HG02763 (cell line): ENCODE results near the gene FNBP1L.

Source experiments
- ATAC-seq: cut with Tn5 transposase; IDR thresholded peaks from one replicate; pipeline ENCODE4 v1.9.1; 2021; ENCODE audit warnings: mild to moderate bottlenecking, moderate library complexity; ENCODE audit not compliant: unreplicated experiment

FNBP1L gene

GRCh38 chr1:93567255-93567918 lies 119.5 kb downstream of the FNBP1L start:
- ATAC-seq, result no peak

GRCh38 chr1:93569489-93569888 lies 121.6 kb downstream of the FNBP1L start:
- no peak for ATAC-seq

GRCh38 chr1:93571623-93572310 lies 123.8 kb downstream of the FNBP1L start:
- ATAC-seq, result no peak

GRCh38 chr1:93573940-93574469 lies 126.1 kb downstream of the FNBP1L start:
- ATAC-seq, result no peak

GRCh38 chr1:93574511-93574910 lies 126.6 kb downstream of the FNBP1L start:
- ATAC-seq, result no peak

DNA sequence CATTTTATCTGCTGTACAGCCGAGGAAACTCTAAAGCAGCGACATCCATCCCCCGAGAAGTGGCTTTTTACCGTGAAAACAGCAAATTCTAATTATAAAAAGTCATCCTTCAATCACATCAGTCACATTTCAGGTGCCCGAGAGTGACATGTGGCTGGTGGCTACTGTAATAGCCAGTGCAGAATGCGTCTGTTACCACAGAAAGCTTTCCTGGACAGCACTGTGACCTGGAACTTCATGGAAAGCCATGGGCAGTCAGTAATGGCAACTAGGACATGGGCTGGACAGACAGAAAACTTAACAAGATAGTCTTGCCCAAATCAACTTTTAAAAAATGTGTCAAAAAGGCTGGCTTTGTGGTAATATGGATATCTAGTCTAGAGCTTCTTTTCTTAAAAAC lies 127.1 kb downstream of the FNBP1L start:
- no peak for ATAC-seq

- no peak for ATAC-seq
Measured at GRCh38 chr1:93575621-93576284, 127.8 kb downstream of the FNBP1L start.

GRCh38 chr1:93576346-93576745 lies 128.4 kb downstream of the FNBP1L start:
- ATAC-seq, result no peak

- no peak for ATAC-seq
Measured at GRCh38 chr1:93576746-93577145, 128.8 kb downstream of the FNBP1L start.

DNA sequence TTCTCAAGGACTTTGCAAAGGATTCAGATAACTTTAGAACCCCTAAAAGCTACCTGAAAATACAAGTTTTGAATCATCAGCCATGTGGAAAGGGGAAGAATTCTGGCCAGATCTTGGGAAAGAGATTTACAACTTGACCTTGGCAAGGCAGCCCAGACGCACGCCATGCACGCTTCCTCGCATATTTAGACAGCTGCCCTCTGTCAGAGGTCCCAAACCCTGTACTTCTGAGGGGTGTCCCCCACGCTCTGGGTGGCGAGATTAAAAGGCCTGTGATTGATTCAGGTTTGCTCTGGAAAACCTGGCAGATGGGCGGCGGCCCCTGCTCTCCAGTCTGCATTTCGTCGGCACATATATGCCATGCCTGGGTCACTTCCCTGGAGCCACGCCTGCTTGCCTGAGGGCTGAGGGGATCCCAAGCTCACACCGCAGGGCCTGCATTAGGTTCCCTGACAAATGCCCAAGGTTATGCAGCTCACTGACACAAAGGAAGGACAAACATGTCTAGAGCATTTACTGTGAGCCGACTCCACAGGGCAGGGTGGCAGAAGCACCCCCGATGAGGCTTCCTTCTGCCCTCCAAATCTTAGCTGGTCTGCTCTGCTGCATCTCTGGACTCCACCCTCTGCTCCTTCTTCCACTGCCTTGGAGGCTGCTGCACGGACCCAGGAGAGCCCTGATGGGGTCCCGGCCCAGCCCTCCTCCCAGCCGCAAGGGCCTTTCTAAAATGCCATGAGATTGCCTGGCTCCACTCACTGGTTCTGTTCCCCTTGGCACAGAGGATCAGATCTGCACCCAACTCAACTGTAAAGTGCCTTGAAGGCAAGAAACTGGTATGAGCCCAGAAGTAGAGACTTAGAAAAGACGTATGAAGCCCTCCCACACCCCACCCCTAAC lies 129.9 kb downstream of the FNBP1L start:
- ATAC-seq, result no peak

GRCh38 chr1:93578433-93578830 lies 130.5 kb downstream of the FNBP1L start:
- ATAC-seq, result no peak

DNA sequence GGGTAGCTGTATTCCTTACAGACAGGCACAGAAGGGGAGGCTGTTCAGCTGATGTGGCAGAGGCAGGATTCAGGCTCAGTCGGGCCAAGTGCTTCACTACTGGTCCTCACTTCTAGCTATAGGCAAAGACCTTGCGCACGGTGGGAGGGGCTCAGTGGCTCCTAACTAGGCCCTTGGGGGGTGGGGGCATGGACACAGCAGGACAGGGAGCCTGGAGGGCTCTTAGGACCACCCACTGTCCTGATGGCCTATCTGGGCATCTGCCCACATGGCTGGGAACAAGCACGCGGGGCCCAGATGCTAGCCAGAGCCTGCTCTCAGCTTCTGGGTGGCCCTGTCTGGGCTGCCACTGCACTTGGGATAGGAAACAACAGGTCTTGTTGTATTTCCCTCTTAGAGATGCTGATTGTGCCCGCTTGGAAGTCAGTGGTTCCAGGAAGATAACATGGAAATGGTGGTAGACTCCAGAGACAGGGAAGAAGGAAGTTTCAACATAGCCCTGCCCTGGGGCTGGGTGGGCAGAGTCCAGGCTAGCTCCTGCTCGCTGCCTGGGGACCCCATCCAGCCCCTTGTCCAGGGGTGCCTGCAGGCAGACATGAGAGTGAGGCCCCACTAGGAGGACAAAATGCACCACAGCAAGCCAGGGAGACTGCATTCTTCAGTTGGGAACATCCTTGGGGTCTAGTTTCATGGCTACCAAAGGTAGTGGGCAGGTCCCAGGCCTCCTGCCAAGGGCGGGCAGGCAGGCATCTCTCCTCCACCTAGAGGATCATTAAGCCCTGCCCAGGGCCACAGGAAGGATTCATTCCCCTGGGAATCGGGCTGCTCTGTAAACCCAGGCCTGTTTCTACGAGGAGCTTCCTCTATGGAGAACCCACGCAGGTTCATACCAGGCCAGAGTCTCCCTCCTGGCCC lies 131.2 kb downstream of the FNBP1L start:
- ATAC-seq, result no peak

GRCh38 chr1:93579891-93580290 lies 132.0 kb downstream of the FNBP1L start:
- ATAC-seq, result no peak

DNA sequence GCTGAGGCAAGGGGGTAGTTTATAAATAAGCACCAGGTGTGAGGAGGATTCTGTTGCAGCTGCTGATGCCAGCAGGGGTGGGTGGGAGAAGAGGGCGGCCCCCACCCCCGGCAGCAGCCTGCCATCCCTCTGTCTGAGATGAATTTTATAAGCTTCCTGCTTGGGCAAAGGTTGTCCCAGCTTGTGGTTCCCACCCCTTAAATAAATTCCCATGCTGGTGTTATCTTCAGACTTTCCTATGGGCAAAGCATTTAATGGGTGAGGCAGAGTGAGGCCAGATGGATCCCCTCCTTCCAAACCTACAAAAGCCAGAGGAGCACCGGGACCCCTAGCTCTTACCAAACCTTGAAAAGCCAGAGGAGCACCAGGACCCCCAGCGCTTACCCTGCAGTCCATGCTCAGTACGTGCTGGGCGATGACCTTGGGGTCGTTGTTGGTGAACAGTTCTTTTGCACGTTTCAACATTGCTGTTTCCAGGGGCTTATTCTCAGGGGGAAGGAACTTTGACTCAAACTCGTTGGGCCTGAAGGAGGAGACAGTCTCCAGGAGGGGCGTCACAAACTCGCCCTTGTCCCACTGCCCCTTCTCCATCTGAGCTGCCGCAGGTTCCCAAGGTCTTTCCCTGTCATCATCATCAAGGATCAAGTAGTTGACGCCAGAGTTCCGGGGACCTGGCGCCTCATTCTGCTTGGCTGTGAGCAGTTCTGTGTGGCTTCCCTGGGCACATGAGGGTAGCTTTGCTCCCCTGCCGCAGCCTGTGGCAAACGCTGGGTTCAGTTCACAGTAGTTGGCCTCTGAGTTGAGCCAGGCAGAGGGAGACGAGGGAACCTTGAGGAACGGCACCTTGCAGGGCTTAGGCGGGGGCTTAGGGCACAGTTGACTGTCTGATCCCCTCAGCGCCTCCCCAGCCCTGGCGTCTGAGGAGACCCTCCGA lies 134.3 kb downstream of the FNBP1L start:
- no peak for ATAC-seq

GRCh38 chr1:93584261-93585003 lies 136.5 kb downstream of the FNBP1L start:
- ATAC-seq, result no peak

DNA sequence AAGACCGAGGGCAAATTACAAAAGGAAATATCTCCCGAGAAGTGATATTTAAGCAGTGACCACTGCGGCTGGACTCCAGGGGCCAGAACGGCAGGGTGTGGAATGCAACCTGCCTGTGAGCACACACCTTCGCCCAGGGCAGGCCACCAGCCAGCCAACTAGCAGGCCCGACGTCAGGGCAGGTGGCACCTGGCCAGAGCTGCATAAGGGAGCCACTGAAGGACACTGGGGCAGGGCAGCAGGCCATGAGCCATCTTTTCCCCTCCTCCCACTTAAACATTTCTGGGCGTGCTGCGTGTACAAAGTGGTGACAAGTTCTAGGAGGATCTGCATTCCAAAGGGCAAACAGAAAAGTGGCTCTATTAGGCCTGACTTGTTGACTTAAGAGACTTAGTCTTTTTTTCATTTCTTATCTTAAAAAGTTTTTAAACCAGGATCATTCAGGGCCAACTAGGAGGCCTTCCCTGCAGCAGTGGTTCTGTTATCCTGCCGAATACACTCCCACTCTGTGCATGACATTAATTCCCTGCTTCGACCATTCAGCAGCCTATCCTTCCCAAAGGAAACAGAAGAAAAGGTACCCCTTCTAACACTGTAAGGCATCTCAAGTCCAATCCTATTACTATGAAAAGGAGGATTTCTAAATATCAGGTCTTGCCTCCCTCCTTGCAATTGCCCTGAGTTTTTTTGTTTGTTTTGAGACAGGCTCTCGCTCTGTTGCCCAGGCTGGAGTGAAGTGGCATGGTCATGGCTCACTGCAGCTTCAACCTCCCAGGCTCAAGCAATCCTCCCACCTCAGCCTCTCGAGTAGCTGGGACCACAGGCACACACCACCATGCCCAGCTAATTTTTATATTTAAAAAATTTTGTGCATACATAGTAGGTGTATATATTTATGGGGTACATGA lies 137.4 kb downstream of the FNBP1L start:
- no peak for ATAC-seq

DNA sequence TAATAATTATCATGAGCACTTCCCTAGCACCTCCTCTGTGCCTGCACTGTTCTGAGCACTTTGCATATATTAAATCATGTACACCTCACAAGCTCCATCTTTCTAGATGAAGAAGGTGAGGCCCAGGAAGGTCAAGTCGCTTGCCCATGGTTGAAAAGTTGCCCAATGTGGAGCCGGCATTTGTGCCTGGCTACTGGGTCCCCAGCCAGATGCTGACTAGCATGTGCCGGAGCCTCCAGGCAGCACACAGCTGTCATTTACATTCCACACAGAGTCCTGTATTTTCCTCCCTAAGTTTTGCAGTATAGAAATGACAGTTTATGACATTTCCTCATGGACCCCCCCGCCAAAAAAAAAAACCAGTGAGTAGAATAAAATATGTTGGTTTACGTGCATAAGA lies 139.4 kb downstream of the FNBP1L start:
- no peak for ATAC-seq
